Uterus (tissue), 4 donors: ENCODE results near the gene IL16. TPM values are rescaled to one million over a fixed set of nuclear protein-coding genes. Genes with fewer than 3 reads are reported as not detected.

Experiments used
- DNase-seq, 2 donors: peaks; one replicate each; pipeline ENCODE4 v3.0.0-alpha.2; 2019 to 2020
- H3K27ac ChIP-seq, 2 donors: fragments of 200-600 bp; sonication (generic); 1 replicate in 1 of 2; 2 replicates in 1 of 2; pipeline ENCODE4 v1.5.1; 2016 to 2018
- H3K27me3 ChIP-seq, 2 donors: fragments of 200-600 bp; sonication (generic); one replicate each; pipeline ENCODE4 v1.5.1; 2018 to 2019; ENCODE audit warnings: control low read depth in 1 of 2
- H3K36me3 ChIP-seq, 2 donors: fragments of 200-600 bp; sonication (generic); one replicate each; pipeline ENCODE4 v1.5.1; 2019; ENCODE audit warnings: control low read depth in 1 of 2
- H3K4me1 ChIP-seq, 2 donors: fragments of 200-600 bp; sonication (generic); one replicate each; pipeline ENCODE4 v1.5.1; 2018 to 2019; ENCODE audit warnings: control low read depth in 1 of 2
- H3K4me3 ChIP-seq, 2 donors: fragments of 200-600 bp; sonication (generic); 1 replicate in 1 of 2; 2 replicates in 1 of 2; pipeline ENCODE4 v1.5.1; 2018 to 2019; ENCODE audit warnings: mild to moderate bottlenecking in 1 of 2
- H3K9me3 ChIP-seq, 2 donors: fragments of 200-600 bp; sonication (generic); one replicate each; pipeline ENCODE4 v1.5.1; 2019; ENCODE audit warnings: control low read depth in 1 of 2
- CTCF ChIP-seq, 4 experiments: fragments of 200-600 bp in 2 of 4; fragments of 450-650 bp in 2 of 4; sonication (generic) in 2 of 4; IDR thresholded peaks; one replicate each; pipeline ENCODE4 v1.5.1; 2016 to 2019; ENCODE audit warnings: antibody characterized with exemption in 4 of 4, mild to moderate bottlenecking in 2 of 4, moderate library complexity in 1 of 4
- POLR2A ChIP-seq, 2 donors: fragments of 450-650 bp; IDR thresholded peaks; one replicate each; pipeline ENCODE4 v1.6.1; 2016; ENCODE audit warnings: antibody characterized with exemption in 2 of 2, mild to moderate bottlenecking in 1 of 2, moderate library complexity in 1 of 2
- intact Hi-C: fragments of 100-400 bp; cut with DNase I; formaldehyde crosslinking; loops from one replicate; pipeline ENCODE4 v1.15.1; 2023; ENCODE audit warnings: low total_unique reads
- total RNA-seq, 4 donors: library from RNA; depleted of rRNA in 3 of 4; stranded (reverse); fragments of >200 nt in 3 of 4; gene quantifications; one replicate each; pipeline versions ENCODE4 v1.1.0 to v1.2.4, GENCODE V29; 2014 to 2023
- donor health status: DM: yes; HTN: yes; CAD: no.

The IL16 gene
- total RNA-seq, 4 donors from 2014 or later: 16.6 to 69.2 (median 23.1) TPM

- Histone ChIP-seq H3K4me3 (no peak overlapping the region), H3K9me3 (no peaks in the 10 kb centered on the region), H3K4me1 (peaks cover 0 to 6% of the 10 kb centered on the region in 2 donors), H3K36me3 (no peaks in the 10 kb centered on the region), H3K27me3 (no peaks in the 10 kb centered on the region), H3K27ac (no peak overlapping the region)
- intact Hi-C loops: no loop called here
- DNase-seq: no peak
- TF ChIP-seq POLR2A (IDR thresholded peaks at IDR 0.05) (no peak), CTCF (IDR thresholded peaks at IDR 0.05) (peak in 1 of 4 experiments; percentile 13)
These were observed 139.9 kb downstream of the IL16 start for GRCh38 chr15:81336568-81336967.

GRCh38 chr15:81337241-81337640 lies 140.6 kb downstream of the IL16 start:
- DNase-seq: no peak
- Histone ChIP-seq H3K27ac (peak overlapping the region; percentile 70 to 88), H3K9me3 (no peaks in the 10 kb centered on the region), H3K36me3 (no peaks in the 10 kb centered on the region), H3K4me3 (no peak overlapping the region), H3K27me3 (no peaks in the 10 kb centered on the region), H3K4me1 (peaks cover 0 to 6% of the 10 kb centered on the region in 2 donors)
- TF ChIP-seq POLR2A (IDR thresholded peaks at IDR 0.05) (no peak), CTCF (IDR thresholded peaks at IDR 0.05) (no peak)
- intact Hi-C loops: no loop called here

- H3K36me3 ChIP-seq: no peaks in the 10 kb centered on the region
- DNase-seq: peak in 1 of 2 donors; percentile 52
- H3K4me1 ChIP-seq: peaks cover 0 to 6% of the 10 kb centered on the region in 2 donors
- no peaks in the 10 kb centered on the region for H3K27me3 ChIP-seq
- no peaks in the 10 kb centered on the region for H3K9me3 ChIP-seq
- intact Hi-C loops: no loop called here
- H3K27ac ChIP-seq: peak overlapping the region; percentile 70 to 88
- no peak overlapping the region for H3K4me3 ChIP-seq
- no peak for TF ChIP-seq POLR2A (IDR thresholded peaks at IDR 0.05)
- TF ChIP-seq CTCF (IDR thresholded peaks at IDR 0.05): no peak
These were observed 141.1 kb downstream of the IL16 start for GRCh38 chr15:81337713-81338157.

- TF ChIP-seq POLR2A (IDR thresholded peaks at IDR 0.05): no peak
- TF ChIP-seq CTCF (IDR thresholded peaks at IDR 0.05): no peak
These were observed 141.7 kb downstream of the IL16 start for GRCh38 chr15:81338170-81339007.

GRCh38 chr15:81339321-81339720 lies 142.6 kb downstream of the IL16 start:
- no peak overlapping the region for H3K4me3 ChIP-seq
- no peaks in the 10 kb centered on the region for H3K36me3 ChIP-seq
- H3K27me3 ChIP-seq: no peaks in the 10 kb centered on the region
- H3K27ac ChIP-seq: peak overlapping the region in 1 of 2 donors; percentile 70
- intact Hi-C loops: no loop called here
- DNase-seq: no peak
- no peaks in the 10 kb centered on the region for H3K9me3 ChIP-seq
- TF ChIP-seq POLR2A (IDR thresholded peaks at IDR 0.05): no peak
- TF ChIP-seq CTCF (IDR thresholded peaks at IDR 0.05): no peak
- H3K4me1 ChIP-seq: peaks cover 0 to 6% of the 10 kb centered on the region in 2 donors

More at GRCh38 chr15:81338170-81339007, 141.7 kb downstream of the IL16 start:
- peak; percentile 78 to 87 for DNase-seq
- H3K36me3 ChIP-seq: no peaks in the 10 kb centered on the region
- no peak overlapping the region for H3K4me3 ChIP-seq
- intact Hi-C loops: no loop called here
- H3K27ac ChIP-seq: peak overlapping the region; percentile 70 to 88
- H3K27me3 ChIP-seq: no peaks in the 10 kb centered on the region
- H3K4me1 ChIP-seq: peaks cover 0 to 6% of the 10 kb centered on the region in 2 donors
- H3K9me3 ChIP-seq: no peaks in the 10 kb centered on the region
